HG02571 (cell line): ENCODE results near the gene FYN.
"Not testable (repeated sequence)": the region's sequence is repeated elsewhere in the genome, so short reads cannot be mapped to it uniquely, and the experiment has no call there.

Experiments
- ATAC-seq: cut with Tn5 transposase; IDR thresholded peaks from one replicate; pipeline ENCODE4 v1.9.1; 2021; ENCODE audit warnings: mild to moderate bottlenecking, moderate library complexity; ENCODE audit not compliant: unreplicated experiment

Gene FYN

GRCh38 chr6:111688331-111688730 is 184.9 kb downstream of the FYN start:
- ATAC-seq: no peak

- no peak for ATAC-seq
Observed at GRCh38 chr6:111687652-111688051, 185.6 kb downstream of the FYN start.

GRCh38 chr6:111686932-111687266 is 186.4 kb downstream of the FYN start:
- no peak for ATAC-seq

GRCh38 chr6:111686249-111686931 is 186.9 kb downstream of the FYN start:
- no peak for ATAC-seq

GRCh38 chr6:111685526-111685925 is 187.7 kb downstream of the FYN start:
- no peak for ATAC-seq

- no peak for ATAC-seq
Observed at GRCh38 chr6:111685058-111685457, 188.2 kb downstream of the FYN start.

- ATAC-seq: no peak
Observed at GRCh38 chr6:111683749-111684267, 189.4 kb downstream of the FYN start.

GRCh38 chr6:111683157-111683556 is 190.1 kb downstream of the FYN start:
- no peak for ATAC-seq

- ATAC-seq: no peak
Observed at GRCh38 chr6:111681860-111682259, 191.4 kb downstream of the FYN start.

- not testable (repeated sequence) for ATAC-seq
Observed at GRCh38 chr6:111680811-111681609, 192.2 kb downstream of the FYN start.

- no peak for ATAC-seq
Observed at GRCh38 chr6:111680015-111680712, 193.1 kb downstream of the FYN start.

- ATAC-seq: no peak
Observed at GRCh38 chr6:111679126-111679858, 194.0 kb downstream of the FYN start.

GRCh38 chr6:111677249-111677990 is 195.8 kb downstream of the FYN start:
- ATAC-seq: no peak

GRCh38 chr6:111676383-111676782 is 196.9 kb downstream of the FYN start:
- no peak for ATAC-seq

GRCh38 chr6:111674883-111675282 is 198.4 kb downstream of the FYN start:
- no peak for ATAC-seq

- ATAC-seq: no peak
Observed at GRCh38 chr6:111674413-111674812, 198.8 kb downstream of the FYN start.

GRCh38 chr6:111673937-111674336 is 199.3 kb downstream of the FYN start:
- ATAC-seq: no peak

- ATAC-seq: no peak
Observed at GRCh38 chr6:111673532-111673931, 199.7 kb downstream of the FYN start.

GRCh38 chr6:111672761-111673450 is 200.3 kb downstream of the FYN start:
- no peak for ATAC-seq

- no peak for ATAC-seq
Observed at GRCh38 chr6:111669326-111669725, 203.9 kb downstream of the FYN start.
